A549 (cell line): ENCODE measurements around the gene RASGEF1C. TPM values are rescaled to one million over a fixed set of nuclear protein-coding genes. Genes with fewer than 3 reads are reported as not detected.
A peak's percentile ranks its signal among the peaks of the same experiment; 100 is the strongest.

Experiments
- ATAC-seq, 2 experiments: fragments of 200-7000 bp in 1 of 2; fragments of >200 bp in 1 of 2; cut with Nextera tagmentation in 1 of 2; cut with Tn5 transposase in 1 of 2; 3 replicates each; pipeline versions ENCODE4 v1.8.0 to v1.9.1; 2018 to 2020; ENCODE audit warnings: mild to moderate bottlenecking in 1 of 2, moderate library complexity in 1 of 2
- CTCF ChIA-PET: fragments of 300-600 bp; sonication (Branson Sonifier 250); formaldehyde crosslinking; extraction: SDS; loops from one replicate; lab custom pipeline; 2021; ENCODE audit warnings: antibody characterized with exemption, inconsistent platforms; lab: Yijun Ruan, JAX
- POLR2A ChIA-PET: fragments of 350-600 bp; formaldehyde crosslinking; extraction: SDS; loops from one replicate; lab custom pipeline; 2021; ENCODE audit warnings: antibody characterized with exemption, inconsistent platforms; lab: Yijun Ruan, JAX
- DNase-seq, 2 experiments: peaks; one replicate each; pipeline versions ENCODE4 v3.0.0 to v3.0.0-alpha.2; 2011 to 2016; ENCODE audit warnings: low read depth in 1 of 2, low spot score in 1 of 2
- FAIRE-seq: peaks from 2 replicates; lab custom pipeline; 2011; peaks lifted over from hg19 to GRCh38; lab: Jason Lieb, UNC
- H3K27ac ChIP-seq, 2 experiments: fragments of >200 bp; sonication (Bioruptor Twin); formaldehyde crosslinking; 3 replicates each; pipeline ENCODE4 v1.5.1; 2016 to 2017
- H3K4me1 ChIP-seq: fragments of >200 bp; sonication (Bioruptor Twin); formaldehyde crosslinking; 3 replicates; pipeline ENCODE4 v1.6.1; 2016
- H3K4me2 ChIP-seq: fragments of >200 bp; sonication (Bioruptor Twin); formaldehyde crosslinking; 3 replicates; pipeline ENCODE4 v1.6.1; 2016
- H3K4me3 ChIP-seq: fragments of >200 bp; sonication (Bioruptor Twin); formaldehyde crosslinking; 3 replicates; pipeline ENCODE4 v1.5.1; 2016
- H3K9me3 ChIP-seq: fragments of >200 bp; sonication (Bioruptor Twin); formaldehyde crosslinking; 3 replicates; pipeline ENCODE4 v1.6.1; 2016
- CEBPB ChIP-seq, 2 experiments: fragments of >200 bp in 1 of 2; sonication (Bioruptor Twin) in 1 of 2; formaldehyde crosslinking in 1 of 2; IDR thresholded peaks; 2 replicates each; pipeline ENCODE4 v1.6.1; 2012 to 2016
- EHF ChIP-seq: fragments of 250-450 bp; sonication (Bioruptor Pico); IDR thresholded peaks from 2 replicates; pipeline ENCODE4 v1.5.0; 2020; ENCODE audit warnings: mild to moderate bottlenecking
- EP300 ChIP-seq, 2 experiments: fragments of >200 bp; sonication (Bioruptor Twin); formaldehyde crosslinking; IDR thresholded peaks; 2 replicates in 1 of 2; 3 replicates in 1 of 2; pipeline ENCODE4 v1.6.1; 2016 to 2017
- ESRRA ChIP-seq: fragments of 150-350 bp; IDR thresholded peaks from 2 replicates; pipeline ENCODE4 v1.6.1; 2014; ENCODE audit warnings: mild to moderate bottlenecking, low read length, borderline replicate concordance
- FOSL2 ChIP-seq, 2 experiments: fragments of 450-650 bp in 1 of 2; fragments of >200 bp in 1 of 2; sonication (Bioruptor Twin) in 1 of 2; formaldehyde crosslinking; IDR thresholded peaks; 2 replicates each; pipeline versions ENCODE4 v1.5.0 to v1.6.1; 2016 to 2020; ENCODE audit warnings: mild to moderate bottlenecking in 1 of 2, moderate library complexity in 1 of 2
- FOXS1 ChIP-seq: fragments of 250-450 bp; sonication (Bioruptor Pico); IDR thresholded peaks from 2 replicates; pipeline ENCODE4 v1.5.0; 2020; ENCODE audit warnings: mild to moderate bottlenecking, moderate library complexity
- GATA3 ChIP-seq: IDR thresholded peaks from 2 replicates; pipeline ENCODE4 v1.6.1; 2012; ENCODE audit warnings: borderline replicate concordance
- JUNB ChIP-seq: fragments of >200 bp; sonication (Bioruptor Twin); formaldehyde crosslinking; IDR thresholded peaks from 2 replicates; pipeline ENCODE4 v1.6.1; 2016
- PHF8 ChIP-seq: fragments of 200-600 bp; sonication (generic); IDR thresholded peaks from 2 replicates; pipeline ENCODE4 v1.6.1; 2016; ENCODE audit warnings: low read depth, mild to moderate bottlenecking, antibody characterized with exemption, moderate library complexity, borderline replicate concordance
- POLR2AphosphoS2 ChIP-seq: conservative IDR thresholded peaks from 2 replicates; pipeline ENCODE4 v1.6.1; 2012; ENCODE audit warnings: low read length, improper control_type of control experiment, inconsistent platforms
- RAD21 ChIP-seq, 2 experiments: fragments of >200 bp in 1 of 2; sonication (Bioruptor Twin) in 1 of 2; formaldehyde crosslinking in 1 of 2; IDR thresholded peaks in 1 of 2; conservative IDR thresholded peaks in 1 of 2; 2 replicates in 1 of 2; 3 replicates in 1 of 2; pipeline ENCODE4 v1.6.1; 2012 to 2018; ENCODE audit warnings: inconsistent platforms in 1 of 2
- ZSCAN20 ChIP-seq: fragments of 250-450 bp; sonication (Bioruptor Pico); IDR thresholded peaks from 2 replicates; pipeline ENCODE4 v1.8.0; 2022; ENCODE audit warnings: mild to moderate bottlenecking, moderate library complexity
- WGBS: methylation state at CpG from one replicate; pipeline ENCODE4 v1.1.6; 2017; ENCODE audit errors: missing lambda C conversion rate; 5-methylcytosine and 5-hydroxymethylcytosine counted together
- polyA plus RNA-seq, 4 experiments: library from polyadenylated mRNA; depleted of rRNA in 3 of 4; stranded (reverse); fragments of >200 nt; fragmentation: RNase III in 1 of 4; extraction: RNeasy Plus Mini Kit Qiagen cat#74134 plus additional on column Dnase treatment in 1 of 4; gene quantifications; 2 replicates in 3 of 4; 3 replicates in 1 of 4; pipeline ENCODE4 v1.2.3, GENCODE V29; 2011 to 2017
- TF ChIP-seq, protein P1 (sequence below): IDR thresholded peaks from 2 replicates; pipeline ENCODE4 v1.6.1; 2012; ENCODE audit warnings: low read depth, borderline replicate concordance
- TF ChIP-seq, protein P2 (sequence below): fragments of 150-350 bp; IDR thresholded peaks from 2 replicates; pipeline ENCODE4 v1.6.1; 2014; ENCODE audit warnings: low read depth, mild to moderate bottlenecking, low read length
- TF ChIP-seq, protein P3 (sequence below): fragments of 200-600 bp; sonication (generic); IDR thresholded peaks from 2 replicates; pipeline ENCODE4 v1.6.1; 2016; ENCODE audit warnings: antibody characterized with exemption, mild to moderate bottlenecking, moderate library complexity

RASGEF1C gene
- polyA plus RNA-seq, 2 of the 4 experiments (the other 2 are of a cell fraction): 0.12 TPM; not detected in 1

DNA sequence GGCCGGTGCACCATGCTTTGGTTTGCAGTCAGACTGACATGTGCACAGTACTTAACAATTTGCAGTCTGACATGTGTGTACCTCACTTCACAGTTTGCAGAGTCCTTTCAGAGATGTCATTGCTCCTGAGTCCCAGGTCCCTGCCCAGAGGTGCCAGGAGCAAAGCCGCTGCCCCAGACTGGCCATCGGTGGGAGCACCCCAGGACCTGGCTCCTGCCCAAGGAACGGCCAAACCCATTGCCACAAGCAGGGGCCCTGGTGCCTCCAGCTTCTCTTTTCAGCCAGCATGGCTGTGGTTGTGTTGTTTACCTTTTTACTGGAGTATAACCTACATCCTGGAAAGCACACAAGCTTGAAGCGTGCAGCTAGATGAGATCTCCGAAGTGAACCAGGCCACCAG is 28.6 kb downstream of the RASGEF1C start (continued):
- no peak for TF ChIP-seq ZSCAN20
- TF ChIP-seq, all 56 proteins: peak for 0

DNA sequence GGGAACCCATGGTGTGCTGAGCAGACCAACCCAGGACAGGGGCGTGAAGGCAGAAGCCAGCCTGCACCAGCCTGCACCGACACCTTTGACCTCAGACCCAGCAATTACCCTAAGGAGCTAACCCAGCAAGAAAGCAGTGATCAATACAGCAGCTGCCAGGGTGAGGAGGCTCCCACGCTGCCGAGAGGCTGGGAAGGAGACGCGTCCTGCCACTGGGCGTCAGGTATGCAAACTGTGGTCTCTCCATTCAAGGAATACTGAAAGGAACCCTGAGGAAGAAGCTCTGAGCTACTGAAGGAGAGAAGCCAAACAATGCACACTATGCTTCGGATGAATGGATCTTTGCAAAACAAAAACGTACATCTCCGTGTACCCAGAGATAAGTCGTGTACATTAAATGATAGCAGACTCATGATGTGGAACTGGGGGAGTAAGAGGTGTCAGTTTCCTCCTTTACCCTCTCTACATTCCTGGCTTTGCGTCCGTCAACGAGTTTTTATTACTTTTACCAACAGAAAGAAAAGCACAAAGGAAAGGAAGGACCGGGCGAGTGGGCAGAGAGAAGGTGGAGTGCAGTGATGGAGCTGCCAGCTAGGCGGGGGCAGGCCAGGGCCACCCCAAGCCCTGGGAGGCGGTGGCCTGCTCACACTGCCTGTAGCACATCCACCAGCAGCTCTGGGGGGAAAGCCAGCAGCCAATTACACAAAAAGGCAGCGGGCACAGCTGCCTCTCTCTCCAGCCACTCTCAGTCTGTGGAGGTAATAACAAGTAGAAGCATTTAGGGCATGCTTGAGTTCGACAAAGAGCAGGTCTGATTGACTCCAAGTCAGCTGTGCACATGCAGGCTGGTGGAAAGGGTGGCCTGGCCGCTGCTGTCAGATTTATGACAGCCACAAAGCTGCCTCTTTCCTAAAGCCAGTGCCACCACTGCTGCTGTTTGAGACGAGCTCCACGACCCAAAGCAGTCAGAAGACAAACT is 29.3 kb downstream of the RASGEF1C start:
- Histone ChIP-seq H3K4me2 (no peak overlapping the region), H3K9me3 (peaks cover 22% of the 10 kb centered on the region), H3K4me3 (no peak overlapping the region), H3K4me1 (no peaks in the 10 kb centered on the region; the same call in 2 of the 3 replicates), H3K27ac (no peak overlapping the region)
- ATAC-seq: peak; percentile 27 to 52; a peak in 4 of 6 replicates
- 54% methylated on average over 23 of the region's 23 CpGs for WGBS
- CTCF ChIA-PET: interaction anchor here (1.1 to 1.7 kb wide), 2 partner anchors 25 to 31 kb away, joined by 3 read pairs; no protein-coding TSS in a partner anchor
- FAIRE-seq: no peak
- TF ChIP-seq, protein P1, sequence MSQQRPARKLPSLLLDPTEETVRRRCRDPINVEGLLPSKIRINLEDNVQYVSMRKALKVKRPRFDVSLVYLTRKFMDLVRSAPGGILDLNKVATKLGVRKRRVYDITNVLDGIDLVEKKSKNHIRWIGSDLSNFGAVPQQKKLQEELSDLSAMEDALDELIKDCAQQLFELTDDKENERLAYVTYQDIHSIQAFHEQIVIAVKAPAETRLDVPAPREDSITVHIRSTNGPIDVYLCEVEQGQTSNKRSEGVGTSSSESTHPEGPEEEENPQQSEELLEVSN: no peak
- TF ChIP-seq POLR2AphosphoS2: no peak
- no peak for TF ChIP-seq GATA3
- TF ChIP-seq EP300 (IDR thresholded peaks at IDR 0.05): no peak
- no peak for TF ChIP-seq ESRRA
- TF ChIP-seq FOSL2 (IDR thresholded peaks at IDR 0.05): no peak
- no peak for TF ChIP-seq FOSL2 (CRISPR knock-in tag; IDR thresholded peaks at IDR 0.05)
- no peak for TF ChIP-seq JUNB
- TF ChIP-seq, protein P2, sequence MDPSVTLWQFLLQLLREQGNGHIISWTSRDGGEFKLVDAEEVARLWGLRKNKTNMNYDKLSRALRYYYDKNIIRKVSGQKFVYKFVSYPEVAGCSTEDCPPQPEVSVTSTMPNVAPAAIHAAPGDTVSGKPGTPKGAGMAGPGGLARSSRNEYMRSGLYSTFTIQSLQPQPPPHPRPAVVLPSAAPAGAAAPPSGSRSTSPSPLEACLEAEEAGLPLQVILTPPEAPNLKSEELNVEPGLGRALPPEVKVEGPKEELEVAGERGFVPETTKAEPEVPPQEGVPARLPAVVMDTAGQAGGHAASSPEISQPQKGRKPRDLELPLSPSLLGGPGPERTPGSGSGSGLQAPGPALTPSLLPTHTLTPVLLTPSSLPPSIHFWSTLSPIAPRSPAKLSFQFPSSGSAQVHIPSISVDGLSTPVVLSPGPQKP: no peak
- TF ChIP-seq FOXS1 (CRISPR knock-in tag): no peak
- TF ChIP-seq CEBPB (IDR thresholded peaks at IDR 0.05): no peak
- no peak for TF ChIP-seq PHF8
- no peak for TF ChIP-seq EHF (CRISPR knock-in tag)
- TF ChIP-seq, protein P3, sequence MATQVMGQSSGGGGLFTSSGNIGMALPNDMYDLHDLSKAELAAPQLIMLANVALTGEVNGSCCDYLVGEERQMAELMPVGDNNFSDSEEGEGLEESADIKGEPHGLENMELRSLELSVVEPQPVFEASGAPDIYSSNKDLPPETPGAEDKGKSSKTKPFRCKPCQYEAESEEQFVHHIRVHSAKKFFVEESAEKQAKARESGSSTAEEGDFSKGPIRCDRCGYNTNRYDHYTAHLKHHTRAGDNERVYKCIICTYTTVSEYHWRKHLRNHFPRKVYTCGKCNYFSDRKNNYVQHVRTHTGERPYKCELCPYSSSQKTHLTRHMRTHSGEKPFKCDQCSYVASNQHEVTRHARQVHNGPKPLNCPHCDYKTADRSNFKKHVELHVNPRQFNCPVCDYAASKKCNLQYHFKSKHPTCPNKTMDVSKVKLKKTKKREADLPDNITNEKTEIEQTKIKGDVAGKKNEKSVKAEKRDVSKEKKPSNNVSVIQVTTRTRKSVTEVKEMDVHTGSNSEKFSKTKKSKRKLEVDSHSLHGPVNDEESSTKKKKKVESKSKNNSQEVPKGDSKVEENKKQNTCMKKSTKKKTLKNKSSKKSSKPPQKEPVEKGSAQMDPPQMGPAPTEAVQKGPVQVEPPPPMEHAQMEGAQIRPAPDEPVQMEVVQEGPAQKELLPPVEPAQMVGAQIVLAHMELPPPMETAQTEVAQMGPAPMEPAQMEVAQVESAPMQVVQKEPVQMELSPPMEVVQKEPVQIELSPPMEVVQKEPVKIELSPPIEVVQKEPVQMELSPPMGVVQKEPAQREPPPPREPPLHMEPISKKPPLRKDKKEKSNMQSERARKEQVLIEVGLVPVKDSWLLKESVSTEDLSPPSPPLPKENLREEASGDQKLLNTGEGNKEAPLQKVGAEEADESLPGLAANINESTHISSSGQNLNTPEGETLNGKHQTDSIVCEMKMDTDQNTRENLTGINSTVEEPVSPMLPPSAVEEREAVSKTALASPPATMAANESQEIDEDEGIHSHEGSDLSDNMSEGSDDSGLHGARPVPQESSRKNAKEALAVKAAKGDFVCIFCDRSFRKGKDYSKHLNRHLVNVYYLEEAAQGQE: no peak
- no peak for TF ChIP-seq RAD21 (conservative IDR thresholded peaks at IDR 0.05 in 1 of 2, IDR thresholded peaks at IDR 0.05 in 1 of 2)
- no peak for DNase-seq
- POLR2A ChIA-PET: no interaction called here
